LNCAP (cell line): Measurements from ENCODE around the gene IL22RA2.

Experiments
- CTCF ChIP-seq: fragments of 450-650 bp; IDR thresholded peaks from 2 replicates; pipeline ENCODE4 v1.5.1; 2017; ENCODE audit warnings: mild to moderate bottlenecking

The IL22RA2 gene

GRCh38 chr6:137126875-137127485 is 46.5 kb downstream of the IL22RA2 start:
- TF ChIP-seq CTCF: no peak

- no peak for TF ChIP-seq CTCF
Measured at GRCh38 chr6:137123078-137123477, 50.4 kb downstream of the IL22RA2 start.

GRCh38 chr6:137122612-137123011 is 50.8 kb downstream of the IL22RA2 start:
- no peak for TF ChIP-seq CTCF

- TF ChIP-seq CTCF: no peak
Measured at GRCh38 chr6:137121401-137121997, 51.9 kb downstream of the IL22RA2 start.

GRCh38 chr6:137120748-137121147 is 52.7 kb downstream of the IL22RA2 start:
- no peak for TF ChIP-seq CTCF

- TF ChIP-seq CTCF: no peak
Measured at GRCh38 chr6:137119196-137120104, 54.0 kb downstream of the IL22RA2 start.

GRCh38 chr6:137117581-137117980 is 55.9 kb downstream of the IL22RA2 start:
- TF ChIP-seq CTCF: no peak
